HUDEP-2 (cell line): ENCODE data around the gene FAAP100.

ENCODE experiments used
- DNase-seq, 76 experiments: peaks; one replicate each; lab custom pipeline; 2025; ENCODE audit not compliant: unreplicated experiment in 76 of 76; lab: John Stamatoyannopoulos, UW

Gene FAAP100

GRCh38 chr17:81556863-81557262 lies 4.7 kb upstream of the FAAP100 start:
- no peak for DNase-seq

DNA sequence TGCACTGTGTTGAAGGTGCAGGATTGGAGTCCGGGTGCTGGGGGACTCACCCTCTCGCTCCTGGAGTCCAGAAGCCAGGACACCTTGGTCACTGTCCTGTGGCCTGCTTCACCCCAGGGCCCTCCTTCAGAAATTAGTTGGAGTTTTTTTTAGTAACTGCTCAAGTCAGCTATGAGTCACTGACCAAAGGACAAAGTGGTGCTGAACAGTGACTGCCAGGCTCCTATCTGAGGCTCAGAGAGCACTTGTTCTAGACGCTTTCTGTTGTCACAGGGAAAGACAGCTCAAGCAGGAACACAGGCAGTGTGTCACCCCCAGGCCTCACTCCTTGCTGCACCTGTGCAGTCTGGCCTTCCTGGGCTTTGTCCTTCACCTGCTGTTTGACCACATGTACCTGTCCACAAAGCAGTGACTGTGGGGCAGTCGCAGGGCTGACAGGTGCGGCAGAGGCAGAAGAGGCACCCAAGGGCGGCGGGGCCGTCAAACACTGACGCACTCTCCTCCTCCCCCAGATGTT lies 4.1 kb upstream of the FAAP100 start:
- DNase-seq: peak in 1 of 76 experiments; percentile 22

- DNase-seq: peak in 12 of 76 experiments; percentile 7 to 58 (median 23)
Observed at GRCh38 chr17:81553616-81554181, 1.5 kb upstream of the FAAP100 start.

DNA sequence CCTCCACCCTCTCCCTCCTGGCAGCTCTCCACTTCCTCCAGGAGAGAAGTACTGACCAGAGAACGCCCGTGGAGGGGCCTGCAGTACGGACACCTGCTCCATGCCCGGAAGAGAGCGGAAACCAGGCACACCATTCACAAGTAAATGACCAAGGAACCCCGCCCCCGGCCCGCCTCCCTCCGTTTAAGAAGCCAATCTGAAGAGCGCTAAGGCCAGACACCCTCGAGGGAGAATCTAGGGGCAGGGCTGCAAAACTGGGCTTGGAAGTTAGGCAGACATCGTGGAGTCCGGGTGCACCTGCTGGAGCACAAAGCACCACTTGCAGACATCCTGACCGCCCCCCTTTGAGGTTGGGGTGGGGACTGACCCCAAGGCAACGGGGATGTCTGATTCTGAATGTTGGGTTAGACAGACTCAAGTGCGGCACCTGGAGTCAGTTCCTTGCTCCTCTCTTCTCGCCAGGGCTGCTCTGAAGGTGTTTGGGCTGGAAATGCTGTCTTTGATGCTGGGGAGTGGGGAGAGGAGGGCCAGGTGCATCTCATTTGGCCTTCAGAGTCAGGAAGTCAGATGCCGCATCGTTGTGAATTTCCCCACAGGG lies 964 bp upstream of the FAAP100 start:
- DNase-seq: peak in 70 of 76 experiments; percentile 19 to 90 (median 68)

DNA sequence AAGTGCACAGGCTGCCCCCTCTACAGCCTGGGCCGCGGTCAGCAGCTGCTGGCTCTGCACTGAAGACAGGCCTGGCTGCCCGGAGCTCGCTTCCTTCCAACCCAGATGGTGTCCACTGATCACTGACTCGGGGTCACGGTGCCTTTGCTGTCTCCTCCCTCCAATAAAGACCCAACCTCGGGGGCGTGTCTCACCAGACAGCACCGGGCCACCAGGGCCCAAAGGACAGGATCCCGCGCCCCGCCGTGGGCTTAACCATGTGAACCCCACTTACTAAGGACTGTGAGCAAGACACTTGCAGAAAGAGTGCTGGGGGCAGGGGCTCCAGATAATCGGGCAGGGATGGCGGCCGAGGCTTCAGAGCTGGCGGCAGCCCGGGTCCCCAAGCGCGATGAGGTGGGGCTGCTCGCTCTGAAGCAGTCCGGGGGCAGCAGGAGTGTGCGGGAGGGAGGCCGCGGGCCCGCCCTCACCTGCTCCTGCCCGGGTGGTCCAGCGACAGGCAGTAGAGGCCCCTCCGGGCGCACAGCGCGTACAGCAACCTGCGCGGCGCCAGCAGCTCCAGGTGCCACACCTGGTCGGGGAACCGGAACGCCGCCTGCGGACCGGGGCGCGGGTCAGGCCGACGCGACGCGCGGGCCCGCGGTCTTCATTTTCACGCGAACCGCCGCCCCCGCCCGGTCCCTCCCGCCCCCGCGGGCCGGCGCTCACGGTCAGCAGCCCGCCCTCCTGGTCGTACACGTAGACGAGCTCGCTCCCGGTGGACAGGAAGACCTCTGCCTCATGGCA lies 502 bp downstream of the FAAP100 start:
- peak in 35 of 76 experiments; percentile 5 to 62 (median 25) for DNase-seq

GRCh38 chr17:81550830-81551457 lies 1.2 kb downstream of the FAAP100 start:
- DNase-seq: no peak

- no peak for DNase-seq
Observed at GRCh38 chr17:81550285-81550684, 1.9 kb downstream of the FAAP100 start.

DNA sequence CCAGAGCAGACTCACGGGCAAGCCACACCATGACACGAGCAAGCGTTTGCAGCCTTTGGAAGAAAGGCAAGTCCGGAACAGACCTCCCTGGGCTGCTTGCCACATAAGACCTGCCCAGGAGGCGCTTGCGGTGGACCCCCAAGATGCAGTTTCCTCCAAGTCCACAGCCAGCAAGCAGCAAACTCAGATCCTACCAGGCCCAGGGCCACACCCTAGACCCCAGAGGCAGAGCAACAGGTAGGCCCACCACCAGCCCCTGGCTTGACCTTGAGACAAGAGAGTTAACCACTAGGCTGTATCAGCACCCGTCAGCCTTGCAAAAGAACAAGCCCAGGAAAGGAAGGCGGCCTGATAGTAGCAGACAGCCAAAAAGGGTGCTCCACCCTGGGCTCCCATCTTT lies 2.3 kb downstream of the FAAP100 start:
- no peak for DNase-seq

DNA sequence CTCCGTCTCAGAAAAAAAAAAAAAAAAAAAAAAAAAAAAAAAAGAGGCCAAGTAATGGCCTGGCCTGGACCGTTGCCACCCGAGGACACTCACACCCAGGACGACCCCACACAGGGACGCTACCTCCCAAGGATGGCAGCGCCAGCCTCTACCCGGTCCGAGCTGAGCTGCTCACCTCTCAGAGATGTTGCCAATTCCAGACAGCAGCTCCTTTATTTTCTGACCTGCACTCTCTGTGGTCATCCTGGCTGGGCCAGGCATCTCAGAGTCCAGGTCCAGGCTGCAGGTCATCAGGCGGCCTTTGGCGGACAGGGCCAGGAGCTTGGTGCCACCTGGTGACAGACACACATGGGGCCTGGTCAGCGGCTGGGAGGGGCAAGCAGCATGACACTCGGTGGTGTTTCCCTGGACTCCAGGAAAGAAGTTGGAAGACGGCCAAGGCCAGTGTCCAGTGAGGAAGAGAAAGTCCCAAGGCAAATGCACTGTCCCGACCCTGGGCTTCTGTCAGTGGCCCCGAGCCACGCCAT lies 3.1 kb downstream of the FAAP100 start:
- DNase-seq: no peak

DNA sequence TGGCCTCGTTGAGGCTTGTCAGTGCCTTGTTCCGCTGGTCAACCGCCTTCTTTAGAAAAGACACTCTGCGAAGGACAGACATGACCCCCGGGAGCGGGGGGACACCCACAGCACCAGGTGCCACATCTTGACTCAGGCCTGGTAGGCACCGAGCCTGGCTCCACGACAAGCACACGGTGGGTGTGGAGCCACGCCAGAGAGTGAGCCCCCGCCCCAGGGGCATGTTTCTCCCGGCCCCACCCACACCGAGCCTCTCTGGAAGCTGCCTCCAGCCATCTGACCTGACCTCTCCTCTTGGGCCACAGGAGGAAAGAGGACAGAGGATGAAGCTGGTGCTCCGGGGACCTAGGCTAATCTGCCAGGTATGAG lies 4.6 kb downstream of the FAAP100 start:
- DNase-seq: no peak

DNA sequence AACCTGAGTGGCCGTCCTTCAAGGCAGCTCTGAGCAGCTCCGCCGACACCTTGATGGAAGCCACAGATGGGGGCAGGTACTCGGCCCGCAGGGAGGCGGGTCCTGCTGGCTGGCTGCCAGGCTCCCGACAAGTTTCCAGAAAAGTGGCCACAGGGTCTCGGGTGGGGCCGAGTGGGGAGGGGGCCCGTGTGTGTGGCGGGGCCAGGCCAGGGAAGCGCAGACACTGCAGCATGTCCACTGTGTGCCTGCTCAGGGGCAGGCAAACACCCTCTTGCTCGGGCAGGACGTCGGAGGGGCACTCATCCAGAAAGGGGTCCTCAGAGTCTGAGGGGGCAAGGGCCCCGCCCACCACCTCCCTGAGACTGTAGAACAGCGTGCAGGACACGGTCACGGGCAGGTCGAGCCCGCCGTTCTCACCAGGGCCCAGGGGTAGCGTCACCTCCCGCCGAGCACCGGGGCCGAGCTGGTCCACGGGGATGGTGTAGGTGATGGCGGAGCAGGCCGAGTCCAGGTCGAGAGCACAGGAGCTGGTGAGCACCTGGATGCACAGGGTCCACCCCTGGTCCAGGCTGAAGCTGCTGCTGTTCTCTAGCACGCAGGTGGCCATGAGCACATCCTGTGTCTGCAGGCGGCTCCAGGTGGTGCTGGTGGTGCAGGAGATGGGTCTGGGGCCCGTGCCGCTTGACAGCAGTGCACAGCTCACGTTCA lies 5.1 kb downstream of the FAAP100 start:
- DNase-seq: no peak

DNA sequence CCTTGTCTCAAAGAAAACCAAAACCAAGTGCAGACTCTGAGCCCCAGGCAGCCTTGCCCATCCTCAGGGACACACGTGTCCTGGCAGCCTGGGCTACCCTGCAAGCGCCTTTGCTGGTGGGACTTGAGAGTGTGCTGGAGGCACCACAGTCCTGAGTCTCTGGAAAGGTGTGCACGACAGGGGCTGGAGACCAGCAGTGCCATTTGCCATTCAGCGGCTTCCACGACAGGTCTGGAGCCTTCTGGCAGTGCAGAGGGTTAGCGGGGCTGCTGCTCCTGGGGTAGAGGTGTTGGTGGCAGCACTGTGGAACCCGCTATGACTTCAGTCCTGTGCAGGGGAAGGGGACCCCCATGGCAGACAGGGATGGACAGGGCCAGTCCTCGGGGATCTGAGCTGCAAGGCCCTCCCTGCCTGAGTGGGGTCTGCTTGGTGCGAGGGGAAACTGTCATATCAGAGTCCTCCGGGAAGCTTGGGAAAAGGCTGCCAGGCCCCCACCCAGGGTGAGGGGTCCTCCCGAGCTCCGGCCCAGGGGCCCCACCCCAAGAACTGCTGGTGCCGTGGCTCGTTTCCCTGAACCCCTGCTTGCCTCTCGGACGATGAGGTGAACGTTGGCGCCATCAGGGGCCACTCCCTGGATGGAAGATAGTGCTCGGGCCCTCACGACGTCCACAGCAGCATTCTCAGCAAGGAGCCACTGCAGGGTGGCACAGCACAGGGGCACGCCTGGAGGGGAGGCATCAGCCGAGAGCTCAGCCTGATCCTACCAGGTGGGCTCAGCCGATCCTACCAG lies 6.8 kb downstream of the FAAP100 start:
- no peak for DNase-seq

GRCh38 chr17:81544281-81544974 lies 7.7 kb downstream of the FAAP100 start:
- DNase-seq: no peak

DNA sequence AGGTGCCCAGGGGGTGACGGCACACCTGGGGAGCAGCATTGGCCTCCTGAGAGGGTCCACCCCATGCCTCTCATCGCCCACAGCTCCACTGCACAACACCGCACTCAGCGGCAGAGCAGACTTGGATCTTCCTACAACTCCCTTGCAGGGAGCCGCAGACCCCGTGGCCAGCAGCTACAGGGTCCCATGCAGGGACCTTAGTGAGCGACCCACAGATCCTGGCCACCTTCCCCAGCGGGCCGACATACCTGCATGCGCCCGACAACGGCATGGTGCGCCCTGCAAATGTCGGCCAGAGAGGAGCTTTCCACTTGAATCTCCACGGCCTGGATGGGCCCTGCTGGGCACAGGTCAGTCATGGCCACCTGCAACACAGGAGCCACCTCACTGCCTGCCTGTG lies 8.4 kb downstream of the FAAP100 start:
- DNase-seq: no peak

- DNase-seq: no peak
Observed at GRCh38 chr17:81543339-81543675, 8.8 kb downstream of the FAAP100 start.

GRCh38 chr17:81542431-81543338 lies 9.5 kb downstream of the FAAP100 start:
- no peak for DNase-seq

DNA sequence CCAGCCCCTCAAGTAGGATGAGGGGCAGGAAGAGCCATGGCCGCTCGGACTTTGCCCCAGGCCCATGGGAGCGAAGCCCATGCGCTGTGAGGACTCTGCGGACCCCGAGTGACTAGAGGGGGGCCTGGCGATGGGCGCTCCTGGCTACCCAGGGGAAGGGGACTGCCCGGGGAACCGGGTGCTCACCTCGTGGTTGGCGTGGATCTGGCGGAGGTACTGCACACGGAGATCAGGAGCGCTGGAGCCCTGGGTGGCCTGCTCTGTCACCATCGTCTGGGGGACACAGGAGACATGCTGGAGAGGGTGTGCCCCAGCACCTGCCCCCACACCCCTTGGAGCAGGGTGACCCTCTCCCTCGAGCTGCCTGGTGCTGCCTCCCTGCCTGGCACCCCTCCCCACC lies 11.0 kb downstream of the FAAP100 start:
- DNase-seq: no peak

GRCh38 chr17:81540676-81541027 lies 11.5 kb downstream of the FAAP100 start:
- no peak for DNase-seq
